Cerebellar nuclear complex (tissue), 1 donor: ENCODE results near the gene TNFRSF4.
"Not testable (repeated sequence)": the region's sequence is repeated elsewhere in the genome, so short reads cannot be mapped to it uniquely, and the experiment has no call there.

Experiments used
- DNase-seq, 2 experiments: peaks; one replicate each; lab custom pipeline; 2025; lab: John Stamatoyannopoulos, UW

TNFRSF4 gene

DNA sequence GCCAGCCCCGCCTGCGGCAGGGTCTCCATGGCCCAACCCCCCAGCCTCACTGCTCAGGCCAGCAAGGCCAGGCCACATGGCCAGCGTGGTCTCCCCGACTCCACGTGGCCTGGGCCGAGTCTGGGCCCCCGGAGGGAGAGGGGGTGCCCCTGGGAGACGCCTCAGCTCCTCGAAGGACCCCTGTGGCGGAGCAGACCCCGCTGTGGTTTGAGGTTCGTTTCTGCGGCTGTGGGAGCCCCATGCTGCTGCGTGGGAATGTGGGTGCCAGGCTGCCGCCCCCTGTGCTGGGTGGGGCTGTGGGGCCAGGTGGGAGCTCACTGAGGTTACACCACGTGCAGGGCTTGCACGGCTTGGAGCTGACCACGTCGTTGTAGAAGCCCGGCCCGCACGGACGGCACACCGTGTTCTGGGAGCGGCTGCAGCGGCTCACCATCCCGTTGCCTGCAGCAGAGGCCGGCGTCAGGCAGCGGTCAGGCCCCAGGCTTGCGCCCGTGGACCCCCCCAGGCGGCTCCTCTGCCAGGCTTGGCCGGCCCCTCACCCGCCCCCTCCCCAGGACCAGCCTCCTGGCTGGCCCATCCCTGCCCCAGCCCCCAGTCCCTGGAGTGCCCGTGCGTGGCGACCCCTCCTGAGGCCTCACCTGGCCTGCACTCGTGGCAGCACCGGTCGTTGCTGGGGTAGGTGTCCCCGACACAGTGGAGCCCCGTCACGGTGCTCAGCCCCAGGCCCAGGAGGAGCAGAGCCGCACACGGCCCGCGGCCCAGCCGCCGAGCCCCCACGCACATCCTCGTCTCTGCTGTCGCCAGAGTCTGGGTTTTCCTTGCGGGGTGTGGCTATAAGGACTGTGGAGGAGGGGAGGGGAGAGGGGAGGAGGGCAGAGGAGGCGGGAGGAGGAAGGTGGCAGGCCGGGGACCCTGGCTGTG is at the start of gene TNFRSF4:
TNFRSF4 (minus strand) TSS at position 809 of the 921 bp plus-strand sequence; CDS start at position 783, 26 bp downstream.
- no peak for DNase-seq

DNA sequence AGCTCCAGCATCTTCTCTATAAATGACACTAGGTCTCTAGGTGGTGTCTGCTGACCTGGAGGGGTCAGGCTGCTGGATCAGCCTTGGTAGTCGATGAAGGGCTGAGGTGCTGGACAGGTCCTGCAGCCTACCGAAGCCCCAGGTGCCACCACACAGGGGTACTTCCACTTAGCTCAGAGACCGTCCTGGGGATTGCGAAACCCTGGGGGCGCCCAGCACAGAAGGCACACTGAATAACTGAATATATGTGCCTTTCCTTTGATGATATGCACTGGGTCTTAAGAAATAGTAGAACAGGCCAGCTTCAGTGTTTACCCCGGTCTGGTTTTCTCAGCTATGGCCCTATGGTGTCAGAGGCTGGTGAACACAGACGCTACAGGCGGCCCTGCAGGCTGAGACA is 48.8 kb upstream of the TNFRSF4 start:
- no peak for DNase-seq

DNA sequence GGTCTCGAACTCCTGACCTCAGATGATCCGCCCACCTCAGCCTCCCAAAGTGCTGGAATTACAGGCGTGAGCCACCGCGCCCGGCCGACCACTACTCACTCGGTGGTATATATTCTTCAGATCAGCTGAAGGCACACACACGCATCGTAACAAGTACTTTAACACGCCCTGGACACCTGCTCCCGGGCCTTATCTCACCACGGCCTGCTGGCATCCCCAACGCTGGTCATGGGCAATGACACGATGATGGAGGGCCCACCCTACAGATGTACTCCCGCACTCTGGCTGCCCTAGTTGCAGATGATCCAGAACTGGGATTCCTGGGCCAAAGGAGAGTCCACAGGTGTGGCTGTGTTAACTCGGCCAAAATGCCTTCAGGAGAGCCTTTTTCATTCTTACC is 48.1 kb upstream of the TNFRSF4 start:
- DNase-seq, result no peak

DNA sequence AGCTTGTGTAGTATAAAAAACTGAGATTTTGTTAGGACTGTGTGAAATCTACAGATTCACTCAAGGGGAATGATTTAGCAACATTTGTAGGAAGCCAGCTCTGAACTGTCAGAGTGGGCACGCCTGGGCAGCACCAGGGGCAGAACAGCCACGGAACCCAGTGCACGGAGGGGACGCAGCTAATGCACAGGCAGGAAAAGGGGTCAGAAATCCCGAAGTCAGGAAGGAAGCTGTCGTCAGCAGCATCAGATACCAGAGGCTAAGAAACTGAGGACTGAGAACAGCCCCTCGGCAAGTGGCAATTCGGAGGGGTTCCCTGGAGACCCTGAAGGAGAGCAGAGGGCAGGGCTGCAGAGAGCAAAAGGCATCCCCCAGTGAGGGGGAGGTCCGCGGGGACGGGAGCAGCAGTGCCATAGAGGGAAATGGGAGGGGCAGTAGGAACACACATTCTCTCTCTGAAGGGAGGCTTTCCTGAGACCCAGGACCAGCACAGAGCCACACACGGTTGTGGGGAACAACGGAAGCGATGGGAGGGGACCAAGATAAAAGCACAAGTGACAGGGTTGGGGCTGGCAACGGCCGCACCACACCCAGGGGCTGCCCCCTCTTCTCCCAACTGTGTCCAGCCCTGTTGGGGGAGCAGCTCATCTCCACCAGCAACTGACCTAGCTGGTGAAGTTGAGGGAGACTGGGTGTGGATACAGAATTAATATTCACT is 47.0 kb upstream of the TNFRSF4 start:
- no peak for DNase-seq

DNA sequence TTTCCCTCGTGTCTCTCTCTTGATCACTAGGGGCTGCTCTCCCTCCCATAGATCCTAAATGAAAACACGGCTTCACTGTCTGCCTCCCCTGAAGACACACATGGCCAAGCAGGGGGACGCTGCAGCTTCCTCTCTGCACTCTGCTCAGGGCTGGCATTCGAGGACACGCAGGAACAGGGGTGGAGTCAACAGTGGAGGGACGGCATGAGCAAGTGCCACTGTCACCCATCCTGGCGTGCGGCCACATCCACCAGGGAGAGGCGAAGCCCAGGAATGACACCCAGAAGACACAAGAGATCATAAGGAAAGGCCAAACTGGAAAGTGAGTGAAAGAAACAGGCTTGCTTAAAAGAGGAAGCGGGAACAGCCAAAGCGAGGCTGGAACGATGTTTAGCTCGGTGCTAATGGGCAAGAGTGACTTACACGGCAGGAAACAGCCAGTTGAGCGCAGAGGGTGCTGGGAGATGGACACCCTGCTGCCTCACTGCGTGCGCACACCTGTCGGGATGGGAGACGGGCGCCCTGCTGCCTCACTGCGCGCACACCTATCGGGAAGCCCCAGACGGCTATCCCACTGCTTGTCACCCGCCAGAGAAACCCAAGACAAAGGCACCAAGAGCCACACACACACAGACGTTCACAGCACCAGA is 46.1 kb upstream of the TNFRSF4 start:
- DNase-seq, result no peak

DNA sequence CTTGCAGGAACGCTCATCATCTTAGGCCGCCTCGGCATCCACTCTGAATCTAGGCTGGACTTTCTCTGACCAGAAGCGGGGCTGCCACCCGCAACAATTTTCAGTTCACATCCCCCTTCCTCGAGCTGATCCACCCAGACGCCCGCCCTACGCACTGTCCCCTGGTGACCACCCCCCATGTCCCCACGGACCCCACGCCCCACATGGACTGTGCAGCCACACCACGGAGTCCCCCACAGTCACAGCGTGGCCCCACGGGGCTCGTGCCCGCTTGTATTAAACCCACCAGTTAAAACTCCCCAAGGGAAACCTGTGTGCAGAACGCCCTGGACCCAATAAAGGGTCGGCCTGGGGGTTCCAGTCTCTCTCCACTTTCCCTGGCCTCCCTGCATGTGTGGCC is 45.6 kb upstream of the TNFRSF4 start:
- DNase-seq, result no peak

DNA sequence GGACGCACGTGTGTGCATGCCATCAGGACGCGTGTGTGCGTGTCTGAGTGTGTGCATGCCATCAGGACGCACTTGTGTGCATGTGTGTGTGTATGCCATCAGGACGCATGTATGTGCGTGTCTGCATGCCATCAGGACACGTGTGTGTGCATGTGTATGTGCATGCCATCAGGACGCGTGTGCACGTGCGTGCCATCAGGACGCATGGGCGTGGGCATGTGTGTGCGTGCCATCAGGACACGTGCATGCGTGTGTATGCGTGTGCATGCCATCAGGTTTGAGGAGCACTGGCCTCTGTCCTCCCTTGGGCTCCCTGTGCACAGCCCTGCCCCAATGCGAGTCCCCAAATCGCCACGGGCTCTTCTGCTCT is 45.2 kb upstream of the TNFRSF4 start:
- DNase-seq, result no peak

DNA sequence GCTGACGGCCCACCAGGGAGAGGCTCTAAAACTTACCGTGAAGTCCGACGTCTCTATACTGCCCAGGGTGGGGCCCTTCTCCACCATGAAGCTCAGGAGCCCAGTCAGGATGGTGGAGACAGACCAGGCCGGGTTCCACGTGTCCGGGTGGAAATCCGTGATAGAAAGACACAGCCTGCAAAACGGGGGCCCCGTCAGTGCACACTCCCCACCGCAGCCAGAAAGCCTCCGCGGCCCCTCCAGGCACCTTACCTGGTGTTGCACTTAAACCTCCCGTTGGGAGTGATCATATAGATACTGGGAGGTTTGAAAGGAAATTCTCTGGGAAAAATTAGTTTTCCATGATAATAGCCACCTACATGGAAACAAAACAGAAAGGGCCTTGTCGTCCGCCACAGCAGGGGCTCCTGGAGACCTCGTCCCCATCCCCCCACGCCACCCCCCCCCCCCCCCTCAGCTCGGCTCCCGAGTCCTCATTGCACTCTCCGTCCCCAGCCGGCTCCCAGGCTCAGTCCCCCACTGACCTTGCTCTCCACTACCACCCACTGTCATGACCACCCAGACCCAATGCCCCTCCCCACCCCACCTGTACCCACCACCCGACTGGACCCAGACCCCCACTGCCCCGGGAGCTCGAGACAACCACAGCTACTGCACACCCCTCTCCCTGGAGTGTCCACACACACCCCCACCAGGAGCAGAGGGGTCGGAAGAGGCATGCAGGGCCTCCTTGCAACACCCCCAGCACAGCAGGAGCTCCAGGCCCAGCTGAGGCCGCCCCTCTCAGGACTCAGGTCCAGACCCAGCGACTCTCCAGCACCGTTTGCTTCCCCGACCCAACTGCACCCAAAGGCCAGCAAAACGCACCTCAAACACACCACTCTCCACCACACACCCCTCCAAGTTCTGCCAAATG is 43.3 kb upstream of the TNFRSF4 start:
- no peak for DNase-seq

DNA sequence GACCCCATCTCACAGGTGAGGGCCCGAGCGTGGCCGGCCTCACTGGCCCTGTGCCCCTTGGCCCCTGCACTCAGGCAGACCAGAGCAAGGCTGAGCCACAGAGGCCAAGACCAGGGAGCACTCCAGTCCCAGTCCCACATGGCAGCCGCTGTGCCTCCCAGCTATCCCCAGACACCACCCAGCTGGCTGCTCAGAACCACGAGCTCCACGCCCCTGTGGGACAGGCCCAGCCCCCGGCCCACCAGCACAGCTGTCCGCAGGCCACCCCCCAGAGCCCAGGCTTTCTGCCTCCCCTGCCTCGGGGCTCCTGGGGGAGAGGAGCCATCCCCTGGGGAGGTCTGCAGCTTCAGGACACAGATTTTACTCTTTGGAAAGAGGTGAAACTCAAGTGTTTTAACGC is 41.7 kb upstream of the TNFRSF4 start:
- DNase-seq, result no peak

DNA sequence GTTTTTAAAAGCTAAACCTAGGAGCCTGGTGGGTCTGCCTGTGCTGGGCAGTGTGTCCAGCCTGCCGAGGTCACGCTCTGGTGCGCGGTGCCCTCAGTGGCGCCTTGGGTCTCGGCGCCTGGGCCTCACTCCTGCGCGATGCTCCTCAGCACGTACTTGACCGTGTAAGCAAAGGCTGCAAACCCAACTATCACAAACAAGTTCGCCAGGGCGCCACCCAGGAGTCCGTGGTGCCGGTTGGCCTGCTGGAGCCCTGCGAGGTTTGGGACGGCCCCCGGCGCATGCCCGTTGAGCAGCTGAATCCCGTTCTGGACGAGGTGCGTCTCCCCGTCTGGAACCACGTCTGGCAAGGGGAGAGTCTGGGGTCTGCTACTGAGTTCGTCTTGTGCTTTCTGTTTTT is 41.1 kb upstream of the TNFRSF4 start:
- DNase-seq, result no peak

DNA sequence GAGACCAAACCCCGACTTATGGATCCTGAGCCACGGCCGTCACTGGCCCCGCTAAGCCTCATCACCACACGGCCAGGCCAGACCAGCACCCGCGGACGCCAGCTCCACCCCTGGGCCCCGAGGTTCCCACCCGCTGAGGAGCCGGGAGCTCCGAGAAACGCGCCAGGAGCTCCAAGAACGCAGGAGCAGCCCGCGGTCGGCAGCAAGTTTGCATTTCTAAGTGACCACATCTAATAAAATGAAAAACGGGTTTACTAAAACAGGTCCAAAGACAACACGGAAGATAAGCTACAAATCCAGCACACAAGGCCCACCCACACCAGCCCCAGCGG is 40.7 kb upstream of the TNFRSF4 start:
- DNase-seq, result no peak

DNA sequence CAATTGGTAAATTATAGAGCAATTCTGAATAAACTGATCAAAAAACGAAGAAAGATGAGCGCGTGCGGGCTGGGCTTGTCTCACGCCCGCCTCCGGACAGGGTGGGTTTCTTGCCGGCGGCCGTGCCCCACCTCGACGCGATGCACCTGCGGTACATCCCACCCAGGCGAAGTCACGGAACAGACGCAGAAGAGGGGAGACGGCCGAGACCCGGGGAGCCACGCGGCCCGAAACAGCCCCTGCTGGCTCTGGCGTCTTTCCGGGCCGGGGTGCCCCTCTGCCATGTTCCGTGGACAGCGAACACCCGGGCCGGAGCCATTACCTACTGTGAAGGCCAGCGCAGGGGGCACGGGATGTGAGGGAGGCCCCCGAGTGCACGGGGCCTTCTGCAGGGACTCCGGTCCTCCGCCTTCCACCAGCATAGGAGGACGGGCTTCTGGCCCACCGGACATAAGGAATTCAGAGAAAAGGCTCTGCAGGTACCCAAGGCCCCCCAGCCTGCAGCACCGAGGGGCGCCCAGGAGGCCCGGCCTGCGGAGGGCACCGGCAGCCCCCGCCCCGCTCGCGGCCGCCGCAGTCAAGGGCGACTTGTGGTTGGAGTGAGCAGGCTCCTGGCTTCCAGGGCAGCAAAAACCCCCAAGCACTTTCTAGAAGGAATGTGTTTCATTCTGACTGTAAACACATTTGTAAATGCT is 40.2 kb upstream of the TNFRSF4 start:
- no peak for DNase-seq

DNA sequence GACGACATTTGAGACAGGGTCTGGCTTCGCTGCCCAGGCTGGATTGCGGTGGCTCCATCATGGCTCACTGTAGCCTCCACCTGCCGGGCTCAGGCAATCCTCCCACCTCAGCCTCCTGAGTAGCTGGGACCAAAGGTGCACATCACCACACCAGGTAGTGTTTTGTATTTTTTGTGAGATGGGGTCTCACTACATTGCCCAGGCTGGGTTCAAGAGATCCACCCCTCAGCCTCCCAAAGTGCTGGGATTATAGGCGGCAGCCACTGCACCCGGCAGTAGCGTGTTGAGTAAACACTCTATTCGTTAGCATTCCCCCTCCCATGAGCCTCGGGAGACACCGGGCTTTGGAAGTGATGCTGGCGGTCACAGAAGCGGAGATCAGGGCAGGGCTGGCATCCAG is 39.4 kb upstream of the TNFRSF4 start:
- DNase-seq, result no peak

DNA sequence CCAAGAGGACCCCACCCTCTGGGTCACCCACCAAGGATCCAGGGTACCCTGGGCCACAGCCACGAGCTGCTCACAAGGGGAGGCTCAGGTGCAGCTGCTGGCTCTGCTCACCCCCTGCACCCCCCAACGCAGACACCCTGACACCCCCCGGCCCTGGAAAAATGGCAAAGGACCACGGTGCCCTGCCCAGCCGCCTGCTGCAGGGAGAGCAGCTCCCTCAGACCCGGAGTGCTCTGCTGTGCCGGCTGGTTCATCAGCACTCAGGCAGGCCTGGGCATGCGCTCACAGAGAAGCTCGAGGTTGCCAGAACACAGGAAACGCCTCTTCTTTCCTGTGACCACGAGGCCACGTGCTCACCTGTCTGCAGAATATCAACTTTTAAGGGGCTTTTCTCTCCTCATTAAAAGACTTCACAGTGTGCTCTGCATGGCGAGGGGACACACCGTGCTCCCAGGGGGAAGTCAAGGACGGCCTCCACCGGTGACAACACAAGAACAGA is 36.9 kb upstream of the TNFRSF4 start:
- no peak for DNase-seq

DNA sequence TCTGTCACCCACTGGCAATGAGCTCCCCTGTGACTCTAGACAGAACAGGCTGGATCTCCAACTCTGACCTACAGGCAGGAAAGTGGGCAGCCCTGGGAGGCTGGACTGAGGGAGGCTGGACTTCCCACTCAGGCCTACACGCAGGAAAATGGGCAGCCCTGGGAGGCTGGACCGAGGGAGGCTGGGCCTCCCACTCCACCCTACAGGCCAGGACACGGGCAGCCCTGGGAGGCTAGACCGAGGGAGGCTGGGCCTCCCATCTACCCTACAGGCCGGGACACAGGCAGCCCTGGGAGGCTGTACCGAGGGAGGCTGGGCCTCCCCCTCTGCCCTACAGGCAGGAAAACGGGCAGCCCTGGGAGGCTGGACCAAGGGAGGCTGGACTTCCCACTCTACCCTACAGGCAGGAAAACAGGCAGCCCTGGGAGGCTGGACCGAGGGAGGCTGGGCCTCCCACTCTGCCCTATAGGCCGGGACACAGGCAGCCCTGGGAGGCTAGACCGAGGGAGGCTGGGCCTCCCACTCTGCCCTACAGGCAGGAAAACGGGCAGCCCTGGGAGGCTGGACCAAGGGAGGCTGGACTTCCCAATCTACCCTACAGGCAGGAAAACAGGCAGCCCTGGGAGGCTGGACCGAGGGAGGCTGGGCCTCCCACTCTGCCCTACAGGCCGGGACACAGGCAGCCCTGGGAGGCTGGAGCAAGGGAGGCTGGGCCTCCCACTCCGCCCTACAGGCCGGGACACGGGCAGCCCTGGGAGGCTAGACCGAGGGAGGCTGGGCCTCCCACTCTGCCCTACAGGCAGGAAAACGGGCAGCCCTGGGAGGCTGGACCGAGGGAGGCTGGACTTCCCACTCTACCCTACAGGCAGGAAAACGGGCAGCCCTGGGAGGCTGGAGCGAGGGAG is 34.3 kb upstream of the TNFRSF4 start:
- DNase-seq, result not testable (repeated sequence)

DNA sequence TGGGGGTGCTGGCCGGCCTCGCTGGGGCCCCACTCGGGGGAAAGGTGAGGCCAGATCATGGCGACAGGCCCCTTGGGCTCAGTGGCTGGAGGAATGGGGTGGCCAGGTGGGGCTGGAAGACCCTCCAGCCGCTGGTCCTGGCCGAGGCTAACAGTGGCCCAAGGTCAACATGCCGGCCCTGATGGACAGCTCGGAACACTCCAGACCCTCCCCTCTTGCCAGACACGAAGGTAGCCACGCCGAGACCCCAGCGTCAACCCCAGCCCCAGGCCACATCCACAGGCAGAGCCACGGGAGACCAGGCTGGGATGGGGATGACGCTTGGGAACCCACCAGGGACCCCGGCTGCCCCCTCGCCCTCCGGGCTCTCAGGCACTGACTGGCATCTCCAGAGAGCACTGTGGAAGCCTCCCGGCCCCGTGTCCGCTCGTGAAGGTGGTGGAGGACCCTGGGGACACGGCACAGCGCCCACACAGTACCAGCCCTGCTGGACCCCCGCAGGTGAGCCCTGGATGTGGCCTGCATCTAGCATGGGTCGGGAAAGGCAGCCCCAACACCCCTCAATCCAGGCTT is 33.5 kb upstream of the TNFRSF4 start:
- no peak for DNase-seq

DNA sequence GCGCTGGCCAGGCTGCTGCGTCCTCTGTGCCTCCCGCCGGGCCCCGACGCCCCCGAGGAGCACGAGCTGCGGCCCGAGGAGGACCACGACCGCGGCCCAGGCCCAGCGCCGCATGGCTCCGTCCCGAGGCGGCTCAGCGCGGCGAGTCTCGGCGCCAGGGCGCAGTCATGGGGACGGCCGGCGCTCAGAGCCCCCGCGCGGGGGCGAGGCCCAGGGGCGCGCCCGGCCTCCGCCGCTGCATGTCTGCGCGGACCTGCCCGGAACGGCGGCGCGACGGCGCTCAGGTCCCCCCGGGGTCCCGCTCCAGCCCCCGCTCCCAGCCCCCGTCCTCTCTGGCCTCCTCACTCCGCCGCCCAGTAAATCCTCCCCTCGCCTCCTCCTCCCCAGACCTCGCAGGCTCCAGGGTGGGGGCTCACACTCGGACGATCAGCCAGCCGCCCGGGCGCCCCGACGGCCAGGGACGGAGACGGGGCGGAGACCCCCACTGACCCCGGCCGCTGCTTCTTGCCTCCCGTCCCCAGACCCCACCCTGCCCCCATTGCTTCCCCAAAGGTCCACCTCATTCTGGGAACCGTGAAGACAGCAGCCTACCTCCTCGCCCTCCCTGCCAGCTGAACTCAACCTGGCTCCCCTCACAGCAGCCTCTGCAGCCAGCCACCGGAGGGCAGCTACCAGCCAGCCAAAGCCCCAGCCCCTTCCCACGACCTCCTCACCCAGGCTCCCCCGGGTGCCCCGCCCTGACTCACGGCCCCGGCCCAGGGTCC is 32.8 kb upstream of the TNFRSF4 start, which contains the start of gene C1QTNF12:
C1QTNF12 (minus strand) TSS at position 146 of the 764 bp plus-strand sequence; CDS start at position 114, 32 bp downstream.
- DNase-seq, result no peak

DNA sequence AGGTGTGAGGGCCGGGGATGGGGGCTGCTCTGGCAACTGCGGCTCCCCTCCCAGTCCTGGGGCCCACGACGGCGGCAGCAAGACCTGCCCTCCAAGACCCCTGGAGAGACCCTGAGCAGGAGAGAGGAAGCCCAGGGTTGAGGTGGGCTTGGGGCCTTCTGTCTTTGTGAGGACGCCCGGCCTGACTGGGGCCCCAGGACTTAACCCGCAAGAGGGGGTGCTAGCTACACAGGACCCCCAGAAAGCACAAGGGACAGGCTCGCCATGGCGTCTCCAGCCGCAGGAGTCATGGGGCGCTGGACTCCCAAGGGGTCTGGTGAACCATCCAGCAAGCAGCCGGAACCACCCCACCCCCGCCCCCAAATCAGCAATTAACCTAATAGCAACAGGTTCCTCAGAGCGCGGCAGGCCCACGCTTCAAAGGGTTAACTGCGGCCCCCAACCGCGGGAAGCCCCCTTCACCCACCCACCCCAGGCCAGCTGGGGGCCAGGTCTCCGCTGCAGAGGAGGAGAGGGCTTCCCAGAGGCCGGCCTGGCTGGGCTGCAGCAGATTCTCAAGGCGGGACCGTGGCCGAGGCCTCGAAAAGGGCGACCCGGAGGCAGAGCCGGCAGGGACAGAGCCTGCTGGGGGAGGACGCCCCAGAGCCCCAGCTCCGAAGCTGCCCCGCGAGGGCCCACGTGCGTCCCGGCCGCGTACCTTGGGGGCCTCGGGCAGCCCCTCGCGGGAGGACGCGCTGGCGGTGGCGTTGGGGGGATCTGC is 32.0 kb upstream of the TNFRSF4 start:
- DNase-seq, result no peak
